Astrocyte of the spinal cord (primary cell): ENCODE results near the gene RPS29.
"Not testable (repeated sequence)": the region's sequence is repeated elsewhere in the genome, so short reads cannot be mapped to it uniquely, and the experiment has no call there.

Experiments
- DNase-seq: peaks from one replicate; pipeline ENCODE4 v3.0.0; 2011; ENCODE audit warnings: low read depth, low spot score
- H3K4me3 ChIP-seq: 2 replicates; pipeline ENCODE4 v1.5.1; 2011; ENCODE audit warnings: low read depth, mild to moderate bottlenecking, low read length, moderate library complexity
- in situ Hi-C: cut with HindIII; loops from 2 replicates; pipeline ENCODE4 v1.10.0; 2017; ENCODE audit warnings: low sequenced_read_pairs
- TF ChIP-seq, protein P1 (sequence below): IDR thresholded peaks from 2 replicates; pipeline ENCODE4 v1.5.1; 2012; ENCODE audit warnings: low read depth, mild to moderate bottlenecking, low read length, inconsistent platforms

The RPS29 gene

DNA sequence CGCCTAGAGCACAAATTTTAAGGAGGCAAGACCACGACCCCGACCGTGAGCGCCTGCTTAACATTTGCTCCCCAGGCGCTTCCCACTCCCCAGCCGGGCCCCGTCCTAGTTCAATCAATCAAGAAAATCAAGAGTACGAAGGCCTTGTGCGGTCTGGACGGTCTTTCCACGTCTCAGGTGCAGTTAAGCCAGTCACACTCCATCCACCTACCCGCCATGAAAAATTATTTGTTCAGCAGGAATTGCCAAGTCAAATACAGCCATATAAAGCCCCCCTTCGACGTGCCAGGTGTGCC lies 12.0 kb upstream of the RPS29 start:
- H3K4me3 ChIP-seq = peak overlapping the region; percentile 88
- in situ Hi-C loops = no loop called here
- no peak for DNase-seq
- TF ChIP-seq, protein P1, sequence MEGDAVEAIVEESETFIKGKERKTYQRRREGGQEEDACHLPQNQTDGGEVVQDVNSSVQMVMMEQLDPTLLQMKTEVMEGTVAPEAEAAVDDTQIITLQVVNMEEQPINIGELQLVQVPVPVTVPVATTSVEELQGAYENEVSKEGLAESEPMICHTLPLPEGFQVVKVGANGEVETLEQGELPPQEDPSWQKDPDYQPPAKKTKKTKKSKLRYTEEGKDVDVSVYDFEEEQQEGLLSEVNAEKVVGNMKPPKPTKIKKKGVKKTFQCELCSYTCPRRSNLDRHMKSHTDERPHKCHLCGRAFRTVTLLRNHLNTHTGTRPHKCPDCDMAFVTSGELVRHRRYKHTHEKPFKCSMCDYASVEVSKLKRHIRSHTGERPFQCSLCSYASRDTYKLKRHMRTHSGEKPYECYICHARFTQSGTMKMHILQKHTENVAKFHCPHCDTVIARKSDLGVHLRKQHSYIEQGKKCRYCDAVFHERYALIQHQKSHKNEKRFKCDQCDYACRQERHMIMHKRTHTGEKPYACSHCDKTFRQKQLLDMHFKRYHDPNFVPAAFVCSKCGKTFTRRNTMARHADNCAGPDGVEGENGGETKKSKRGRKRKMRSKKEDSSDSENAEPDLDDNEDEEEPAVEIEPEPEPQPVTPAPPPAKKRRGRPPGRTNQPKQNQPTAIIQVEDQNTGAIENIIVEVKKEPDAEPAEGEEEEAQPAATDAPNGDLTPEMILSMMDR = no peak

DNA sequence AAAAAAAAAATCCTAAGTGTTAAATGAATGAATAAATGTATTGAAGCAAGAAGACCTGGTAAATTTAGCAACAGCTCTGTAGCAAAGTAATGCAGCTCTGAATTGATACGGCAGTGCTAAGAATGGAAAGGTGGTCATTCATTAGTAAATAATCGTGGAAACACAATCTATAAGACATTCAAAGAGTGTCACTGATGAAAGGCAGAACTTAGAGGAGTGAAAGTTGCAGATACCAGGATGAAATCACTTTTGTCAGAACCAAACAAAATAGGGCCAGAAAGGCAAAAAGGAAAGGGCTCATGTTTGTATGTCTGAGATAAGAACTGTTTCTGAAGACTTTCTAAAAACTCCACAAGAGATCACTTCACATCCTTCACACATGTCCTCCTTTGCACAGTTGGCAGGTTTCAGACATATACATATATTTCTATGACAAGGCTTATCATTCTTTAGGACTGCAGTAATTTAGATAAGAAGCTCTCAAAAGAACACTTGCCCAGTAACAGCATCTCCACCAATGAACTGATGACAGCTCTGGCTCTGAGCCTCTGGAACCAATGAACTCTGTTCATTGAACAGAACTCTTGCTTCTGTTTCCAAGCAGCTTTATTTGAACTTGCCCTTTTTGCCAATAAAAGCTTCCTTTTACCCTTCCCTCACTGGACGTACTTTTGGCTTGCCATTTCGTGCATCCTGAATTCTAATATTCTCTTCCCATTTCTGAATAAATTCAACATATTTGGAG lies 8.3 kb upstream of the RPS29 start:
- in situ Hi-C loops = no loop called here
- no peak overlapping the region for H3K4me3 ChIP-seq
- peak; percentile 59 for DNase-seq
- TF ChIP-seq, protein P1 = no peak

DNA sequence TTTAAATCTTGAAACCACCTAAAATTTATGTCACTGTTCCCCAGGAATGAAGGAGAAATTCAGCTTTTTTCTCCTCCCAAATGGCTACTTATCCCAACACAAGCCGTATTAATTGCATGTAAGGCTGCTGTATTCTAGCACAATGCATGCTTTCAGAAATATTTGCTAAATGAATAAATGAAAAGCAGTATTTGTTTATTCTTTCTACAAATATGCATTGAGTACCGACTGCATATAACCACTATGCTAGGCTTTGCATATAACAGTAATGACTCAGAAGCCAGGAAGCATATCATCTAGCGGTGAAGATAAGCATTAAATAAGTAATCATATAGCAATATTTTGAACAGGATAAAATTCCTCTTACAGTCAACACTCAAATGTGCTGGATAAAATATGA lies 6.8 kb upstream of the RPS29 start:
- peak; percentile 33 for DNase-seq
- in situ Hi-C loops = no loop called here
- no peak overlapping the region for H3K4me3 ChIP-seq
- TF ChIP-seq, protein P1 = no peak

DNA sequence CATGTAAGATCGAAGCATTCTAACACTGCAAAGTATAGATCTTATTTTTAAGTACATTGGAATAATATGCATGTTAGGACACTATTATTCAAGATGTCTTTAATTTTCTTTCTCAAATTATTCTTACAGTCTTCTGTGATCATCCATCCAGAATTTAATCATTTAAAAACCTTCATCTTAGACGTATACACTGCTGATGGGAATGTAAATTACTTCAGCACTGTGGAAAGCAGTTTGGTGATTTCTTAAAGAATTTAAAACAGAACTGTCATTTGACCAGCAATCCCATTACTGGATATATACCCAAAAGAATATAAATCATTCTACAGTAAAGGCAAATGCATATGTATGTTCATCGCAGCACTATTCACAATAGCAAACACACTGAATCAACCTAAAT lies 3.2 kb upstream of the RPS29 start:
- in situ Hi-C loops = no loop called here
- TF ChIP-seq, protein P1 = no peak

DNA sequence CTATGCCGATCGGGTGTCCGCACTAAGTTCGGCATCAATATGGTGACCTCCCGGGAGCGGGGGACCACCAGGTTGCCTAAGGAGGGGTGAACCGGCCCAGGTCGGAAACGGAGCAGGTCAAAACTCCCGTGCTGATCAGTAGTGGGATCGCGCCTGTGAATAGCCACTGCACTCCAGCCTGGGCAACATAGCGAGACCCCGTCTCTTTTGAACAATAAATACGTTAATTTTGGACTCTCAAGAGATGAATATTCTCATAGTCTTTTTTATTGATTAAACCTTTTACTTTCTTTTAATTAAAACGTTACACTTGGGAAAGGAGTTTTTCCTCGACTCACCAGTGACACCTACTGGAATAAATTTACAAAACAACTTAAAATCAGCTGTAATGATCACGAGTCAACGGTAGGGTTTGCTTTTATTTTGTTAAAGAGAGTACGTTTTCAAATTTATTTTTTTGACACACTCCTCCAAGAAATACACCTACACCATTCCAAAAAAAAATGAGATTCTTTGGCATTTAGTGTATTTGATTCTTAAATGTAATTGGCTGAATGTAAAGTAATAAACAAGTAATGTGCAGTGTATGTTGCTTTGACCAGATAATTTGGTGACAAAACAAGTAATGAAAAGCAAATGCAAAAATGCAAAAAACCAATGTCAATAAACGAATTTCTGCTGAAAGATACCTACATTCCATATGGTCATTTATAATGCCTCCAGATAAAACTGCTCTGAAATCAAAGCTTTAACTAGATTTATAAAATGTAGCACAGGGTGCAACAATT lies 687 bp upstream of the RPS29 start:
- in situ Hi-C loops = no loop called here
- TF ChIP-seq, protein P1 = peak; percentile 64

More for the DNA sequence above, 3.2 kb upstream of the RPS29 start:
- no peak for DNase-seq
- no peak overlapping the region for H3K4me3 ChIP-seq

DNA sequence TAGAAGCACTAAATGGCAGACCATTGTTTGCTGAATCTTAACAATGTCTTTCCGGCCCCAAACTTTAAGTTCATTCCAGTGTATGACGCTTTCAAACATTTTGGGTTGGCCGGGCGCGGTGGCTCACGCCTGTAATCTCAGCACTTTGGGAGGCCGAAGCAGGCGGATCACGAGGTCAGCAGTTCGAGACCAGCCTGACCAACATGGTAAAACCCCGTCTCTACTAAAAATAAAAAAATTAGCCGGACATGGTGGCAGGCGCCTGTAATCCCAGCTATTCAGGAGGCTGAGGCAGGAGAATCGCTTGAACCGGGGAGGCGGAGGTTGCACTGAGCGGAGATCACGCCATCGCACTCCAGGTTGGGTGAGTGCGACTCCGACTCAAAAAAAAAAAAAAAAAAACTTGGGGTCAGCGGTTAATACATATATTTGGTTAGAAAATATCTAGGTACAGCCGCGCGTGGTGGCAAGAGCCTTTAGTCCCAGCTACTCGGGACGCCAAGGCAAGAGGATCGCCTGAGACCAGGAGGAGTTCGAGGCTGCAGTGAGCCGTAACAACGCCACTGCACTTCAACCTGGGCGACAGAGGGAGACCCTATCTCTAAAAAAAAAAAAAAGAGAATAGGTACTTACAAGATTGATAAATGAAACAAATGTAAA lies 1.1 kb downstream of the RPS29 start:
- peak overlapping the region; percentile 100 for H3K4me3 ChIP-seq
- in situ Hi-C loops, DNase-seq: not testable (repeated sequence)

More for the DNA sequence above, 687 bp upstream of the RPS29 start:
- H3K4me3 ChIP-seq = peak overlapping the region; percentile 23
- peak; percentile 86 for DNase-seq

DNA sequence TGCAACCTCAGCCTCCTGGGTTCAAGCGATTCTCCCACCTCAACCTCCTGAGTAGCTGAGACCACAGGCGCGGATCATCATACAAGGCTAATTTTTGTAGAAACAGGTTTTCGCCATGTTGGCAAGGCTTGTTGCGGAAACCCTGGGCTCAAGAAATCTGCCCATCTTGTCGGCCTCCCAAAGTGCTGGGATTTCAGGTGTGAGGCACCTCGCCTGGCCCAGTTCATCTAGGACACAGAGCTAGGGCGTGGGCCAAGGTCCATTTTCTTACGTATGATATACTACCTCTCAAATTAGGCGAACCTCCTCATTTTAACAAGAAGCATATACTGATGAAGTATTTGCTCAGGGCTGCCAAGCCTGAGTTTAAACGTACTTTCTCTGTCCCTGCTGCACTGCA lies 2.1 kb downstream of the RPS29 start:
- peak overlapping the region; percentile 100 for H3K4me3 ChIP-seq
- in situ Hi-C loops = no loop called here
- TF ChIP-seq, protein P1 = no peak
- DNase-seq = no peak
